Tibial nerve (tissue), 4 donors: ENCODE results near the gene RNF213.

Source experiments
- CTCF ChIP-seq, 5 experiments: fragments of 200-600 bp in 3 of 5; fragments of 450-650 bp in 2 of 5; sonication (generic) in 3 of 5; IDR thresholded peaks; one replicate each; pipeline ENCODE4 v1.5.1; 2016 to 2019; ENCODE audit warnings: antibody characterized with exemption in 5 of 5, mild to moderate bottlenecking in 3 of 5, moderate library complexity in 2 of 5
- EP300 ChIP-seq, 2 donors: sonication (generic); formaldehyde crosslinking; IDR thresholded peaks; one replicate each; pipeline ENCODE4 v1.6.1; 2017; ENCODE audit warnings: antibody characterized with exemption in 2 of 2, mild to moderate bottlenecking in 1 of 2
- POLR2A ChIP-seq, 2 donors: fragments of 450-650 bp; IDR thresholded peaks; one replicate each; pipeline ENCODE4 v1.6.1; 2017; ENCODE audit warnings: antibody characterized with exemption in 2 of 2, mild to moderate bottlenecking in 2 of 2, moderate library complexity in 2 of 2

GRCh38 chr17:80294653-80295052 lies 34.0 kb downstream of the RNF213 start:
- TF ChIP-seq CTCF (IDR thresholded peaks at IDR 0.05) (no peak), POLR2A (IDR thresholded peaks at IDR 0.05) (no peak), EP300 (IDR thresholded peaks at IDR 0.05) (no peak)
